Brain pericyte (primary cell): ENCODE data around the gene TMEM260.
"Not testable (repeated sequence)": the region's sequence is repeated elsewhere in the genome, so short reads cannot be mapped to it uniquely, and the experiment has no call there.

Source experiments
- DNase-seq: peaks from one replicate; pipeline ENCODE4 v3.0.0-alpha.2; 2012; ENCODE audit warnings: low read depth, low spot score

The TMEM260 gene

GRCh38 chr14:56598519-56598918, 18.9 kb downstream of the TMEM260 start:
- no peak for DNase-seq

GRCh38 chr14:56603648-56604047, 24.1 kb downstream of the TMEM260 start:
- no peak for DNase-seq

GRCh38 chr14:56608689-56609088, 29.1 kb downstream of the TMEM260 start:
- no peak for DNase-seq

GRCh38 chr14:56611663-56612062, 32.1 kb downstream of the TMEM260 start:
- DNase-seq, result not testable (repeated sequence)

DNA sequence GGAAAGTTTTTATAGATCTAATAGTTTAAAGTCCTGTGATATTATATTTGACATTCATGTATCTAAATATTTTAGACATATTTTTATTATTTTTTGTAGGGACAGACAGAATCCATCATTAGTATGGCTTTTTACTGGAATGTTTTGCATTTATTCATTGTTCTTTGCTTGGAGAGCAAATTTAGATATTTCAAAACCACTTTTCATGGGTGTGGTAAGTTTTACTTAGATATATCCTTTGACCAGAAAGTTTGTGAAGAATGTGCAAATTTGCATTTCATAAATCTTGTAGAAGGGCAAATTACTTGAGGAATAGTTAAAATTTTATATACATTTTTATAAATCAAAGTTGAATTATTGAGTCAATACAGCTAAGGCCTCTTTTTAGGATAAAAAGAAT, 37.5 kb downstream of the TMEM260 start:
- DNase-seq, result no peak

GRCh38 chr14:56630707-56631106, 51.1 kb downstream of the TMEM260 start:
- DNase-seq, result no peak

DNA sequence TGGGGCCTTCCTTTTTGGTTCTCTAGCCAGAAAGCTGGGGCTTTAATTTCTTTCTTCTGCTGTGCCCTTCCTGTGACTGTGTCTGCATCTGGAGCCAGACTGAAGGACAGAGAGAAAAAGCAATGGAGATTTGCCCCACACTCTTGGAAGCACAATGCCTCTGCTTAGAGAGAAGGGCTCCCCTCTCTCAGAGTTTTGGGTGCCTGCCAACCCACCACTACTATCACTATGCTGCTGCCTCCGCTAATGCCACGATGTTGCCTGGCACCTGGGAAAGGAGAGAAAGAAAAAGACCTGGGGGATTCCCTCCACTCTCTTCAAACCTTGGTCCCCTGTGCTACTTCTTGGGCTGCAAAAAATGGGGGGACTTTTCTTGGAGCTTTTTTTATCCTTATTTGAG, 52.6 kb downstream of the TMEM260 start:
- no peak for DNase-seq

DNA sequence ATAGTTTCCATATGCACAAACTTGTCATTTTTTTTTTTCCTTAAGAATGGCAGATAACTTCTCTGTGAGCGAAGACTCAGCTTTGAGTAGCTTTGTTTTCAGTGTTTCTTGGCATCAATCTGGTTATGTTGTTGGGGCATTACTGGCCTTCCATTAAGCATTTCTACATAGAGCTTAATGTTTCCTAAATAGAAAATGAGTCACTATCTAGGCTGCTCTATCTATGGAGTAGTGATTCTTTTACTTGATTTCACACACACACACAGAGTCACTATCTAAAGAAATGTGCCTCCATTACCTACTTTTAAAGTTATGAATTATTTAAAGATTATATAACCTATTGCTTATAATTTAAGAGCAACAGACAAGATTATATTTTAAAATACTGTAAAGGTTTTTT, 53.9 kb downstream of the TMEM260 start:
- no peak for DNase-seq

GRCh38 chr14:56635041-56635440, 55.4 kb downstream of the TMEM260 start:
- no peak for DNase-seq

DNA sequence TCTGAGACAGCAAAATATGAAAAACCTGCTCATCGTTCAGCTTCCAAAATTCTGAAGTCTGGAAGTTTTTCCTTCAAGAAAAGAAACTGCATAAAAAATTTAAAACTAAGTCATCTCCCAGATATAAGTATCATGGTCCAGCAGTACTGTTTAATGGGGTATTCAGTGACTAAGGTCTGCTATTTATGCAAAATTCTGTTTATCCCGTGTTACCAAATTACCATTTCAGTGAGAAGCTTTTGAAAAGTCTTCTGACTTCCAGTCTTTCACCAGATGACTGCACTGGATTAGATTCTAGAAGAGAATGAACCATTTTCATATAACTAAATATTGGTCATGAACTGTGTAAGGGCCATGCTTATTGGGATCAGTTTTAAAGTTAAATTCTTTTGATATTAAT, 67.9 kb downstream of the TMEM260 start:
- no peak for DNase-seq

GRCh38 chr14:56648508-56649301, 69.1 kb downstream of the TMEM260 start:
- no peak for DNase-seq

DNA sequence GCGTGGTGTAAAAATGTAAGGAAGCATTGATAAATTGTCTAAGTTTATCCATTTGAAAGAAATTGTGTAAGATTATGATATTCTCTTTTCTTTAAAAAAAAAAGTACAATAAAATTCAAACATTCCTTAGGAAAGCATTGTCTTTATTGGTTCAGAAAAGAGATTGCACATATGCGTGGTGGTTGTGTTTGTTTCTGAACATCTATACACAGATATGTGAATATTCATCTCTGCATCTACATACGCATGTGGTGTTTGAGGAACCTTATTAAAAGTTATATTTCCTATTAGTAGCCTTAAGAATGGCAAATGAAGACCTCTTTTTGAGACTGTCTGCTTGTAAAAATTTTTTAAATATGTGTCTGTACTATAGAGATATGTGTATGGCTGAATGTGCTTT, 69.8 kb downstream of the TMEM260 start:
- DNase-seq, result no peak

DNA sequence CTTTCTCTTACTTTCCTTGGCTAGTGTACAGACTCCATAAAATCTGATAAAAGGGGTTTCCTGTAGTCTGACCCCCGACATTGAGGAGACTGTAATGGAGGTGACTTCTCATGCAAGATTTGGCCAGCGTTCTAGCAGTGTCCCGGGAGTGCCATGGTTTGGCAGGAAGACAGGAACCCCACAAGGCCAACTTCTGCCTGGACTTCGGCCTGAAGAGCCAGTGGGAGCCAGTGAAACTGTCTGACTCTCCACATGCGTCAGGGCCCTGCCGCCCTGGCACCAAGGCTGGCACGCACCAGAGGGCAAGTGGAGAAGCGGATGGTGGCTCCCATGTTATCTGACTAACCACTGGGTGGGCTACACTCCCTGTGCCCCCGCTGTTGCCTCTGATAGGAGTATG, 70.5 kb downstream of the TMEM260 start:
- no peak for DNase-seq

DNA sequence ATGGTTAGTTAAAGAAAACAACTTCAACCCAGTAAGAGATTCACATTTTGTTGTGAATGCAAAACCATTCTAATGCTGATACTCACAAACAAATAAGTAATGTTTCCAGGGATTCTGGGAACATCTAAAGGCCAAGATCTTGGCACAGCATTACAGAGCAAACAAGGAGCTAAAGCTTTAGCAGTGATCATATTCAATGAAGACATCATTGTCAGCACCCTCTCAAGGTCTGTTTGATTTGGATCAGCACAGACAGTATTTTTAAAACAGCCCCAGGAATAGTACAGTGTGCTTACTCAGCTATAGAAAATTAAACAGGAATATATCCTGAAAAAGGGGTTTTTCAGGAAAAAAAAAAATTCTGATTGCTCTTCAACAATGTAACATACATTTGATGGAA, 71.4 kb downstream of the TMEM260 start:
- no peak for DNase-seq

DNA sequence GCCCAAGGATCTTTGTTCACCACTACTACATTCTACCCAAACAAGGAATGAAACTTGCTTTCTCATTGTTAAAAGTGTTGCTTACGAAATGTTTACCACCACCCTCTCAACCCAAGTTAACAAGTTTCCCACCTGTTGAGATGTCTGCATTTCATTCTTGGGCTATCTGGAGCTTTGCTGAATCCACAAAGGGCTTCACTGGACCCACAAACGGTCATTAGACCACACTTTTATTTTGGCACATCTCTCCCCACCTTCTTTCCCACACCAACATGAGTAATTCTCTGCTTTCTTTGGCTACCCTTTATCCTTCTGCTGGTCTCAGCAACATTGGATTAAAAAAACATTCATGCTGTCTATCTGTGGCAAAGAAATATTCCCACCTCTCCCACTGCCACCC, 78.0 kb downstream of the TMEM260 start:
- no peak for DNase-seq

GRCh38 chr14:56659378-56659777, 79.8 kb downstream of the TMEM260 start:
- DNase-seq, result no peak

GRCh38 chr14:56659964-56660551, 80.5 kb downstream of the TMEM260 start:
- DNase-seq, result no peak

DNA sequence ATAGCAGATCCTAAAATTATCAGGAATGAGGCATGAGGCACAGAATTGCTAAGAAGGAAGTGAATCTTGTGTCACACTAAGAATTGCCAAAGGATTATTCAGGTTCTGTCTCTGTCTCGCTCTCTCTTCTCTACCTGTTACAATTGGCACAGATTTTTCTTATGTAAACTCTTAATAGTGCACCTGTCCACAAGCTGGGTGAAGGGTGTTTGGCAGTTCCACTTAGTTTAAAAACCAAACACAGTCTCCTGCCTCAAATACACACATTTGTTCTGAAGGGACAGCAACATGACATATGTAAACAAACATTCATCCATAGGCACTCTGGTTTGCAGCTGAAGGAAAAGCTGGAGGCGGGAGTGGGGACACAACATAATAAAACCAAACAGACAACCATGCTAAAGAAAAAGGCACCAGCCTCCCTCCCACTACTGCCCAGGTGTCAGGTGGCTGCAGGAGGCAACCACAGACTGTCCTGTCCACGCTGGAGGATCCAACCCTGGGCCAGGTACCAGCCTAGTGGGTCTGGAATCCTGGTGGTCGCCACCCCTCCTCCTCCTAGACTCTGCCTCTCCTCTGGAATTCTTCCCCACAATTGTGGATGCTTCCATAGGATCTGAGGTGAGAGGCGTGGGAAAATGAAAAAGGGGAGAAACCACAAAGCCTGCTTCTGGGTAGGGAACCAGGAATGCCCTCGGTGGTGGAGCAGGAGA, 81.2 kb downstream of the TMEM260 start:
- DNase-seq, result no peak

DNA sequence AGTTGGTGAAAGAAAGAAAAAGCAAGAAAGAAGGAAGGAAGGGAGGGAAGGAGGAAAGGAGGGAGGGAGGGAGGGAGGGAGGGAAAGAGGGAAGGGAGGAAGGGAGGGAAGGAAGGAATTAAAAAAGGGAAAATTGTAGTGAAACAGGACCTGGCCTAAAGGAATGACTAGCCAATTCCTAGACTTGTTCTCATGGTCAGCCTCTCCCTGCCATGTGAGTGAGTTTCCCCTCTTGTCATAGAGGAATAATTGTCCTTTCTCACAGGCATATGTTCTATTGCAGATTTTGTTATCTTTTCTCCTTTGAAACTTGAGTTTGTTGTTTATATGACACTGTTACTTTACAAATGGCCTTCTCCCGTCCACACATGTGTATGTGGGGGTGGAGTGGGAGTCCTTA, 81.9 kb downstream of the TMEM260 start:
- DNase-seq, result no peak

- DNase-seq, result no peak
Observed at GRCh38 chr14:56664811-56665421, 85.3 kb downstream of the TMEM260 start.

DNA sequence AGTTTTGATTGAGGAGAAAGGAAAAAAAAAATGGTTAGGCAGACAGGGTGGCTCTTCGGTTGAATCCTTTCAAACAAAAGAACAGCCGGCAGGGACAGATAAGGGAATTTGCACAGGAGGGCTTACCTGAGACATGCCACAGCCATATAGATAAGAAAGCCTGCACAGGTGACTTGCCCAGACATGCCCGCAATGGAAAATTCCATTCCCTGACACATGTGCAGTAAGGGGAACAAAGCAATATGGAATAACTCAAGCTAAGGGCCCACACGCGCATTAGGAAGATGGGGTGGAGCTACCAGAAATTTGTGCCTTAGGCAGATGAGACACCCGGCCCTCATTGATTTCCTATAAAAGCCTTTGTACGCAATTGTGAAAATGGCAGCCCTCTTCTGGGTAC, 86.7 kb downstream of the TMEM260 start:
- DNase-seq, result no peak

DNA sequence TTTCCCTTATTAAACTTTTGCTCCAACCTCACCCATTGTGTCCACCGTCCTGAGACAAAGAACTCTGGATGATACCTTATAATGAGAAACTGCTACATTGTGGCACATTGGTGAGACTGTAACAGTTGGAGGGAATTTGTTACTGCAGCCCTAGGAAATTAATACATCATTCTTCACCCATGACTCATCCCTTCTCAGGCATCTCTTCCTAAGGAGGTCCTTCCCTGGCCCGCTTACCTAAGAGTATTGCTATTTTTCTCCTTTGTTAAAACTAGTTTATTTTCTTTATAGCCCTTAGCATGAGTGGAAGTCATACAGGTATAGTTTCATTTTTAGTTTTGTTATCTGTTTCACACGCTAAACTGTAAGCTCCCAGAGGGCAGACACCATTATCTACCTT, 87.1 kb downstream of the TMEM260 start:
- no peak for DNase-seq
